GM12878 (cell line): Measurements from ENCODE around the gene TRAF3. TPM values are rescaled to one million over a fixed set of nuclear protein-coding genes. Genes with fewer than 3 reads are reported as not detected.

ENCODE experiments used
- ATAC-seq: fragments of 200-7000 bp; cut with Tn5 transposase; 3 replicates; pipeline ENCODE4 v1.9.1; 2020; ENCODE audit warnings: mild to moderate bottlenecking, moderate library complexity
- BruUV-seq: library from RNA; stranded (reverse); fragments of 400-500 nt; replicated peaks from 2 replicates; lab custom pipeline; 2021; lab: Mats Ljungman, UMichigan
- CTCF ChIA-PET: fragments of 300-600 bp; sonication (Branson Sonifier 250); formaldehyde crosslinking; extraction: SDS; loops from one replicate; lab custom pipeline; 2021; ENCODE audit warnings: inconsistent platforms; lab: Yijun Ruan, JAX
- POLR2A ChIA-PET: fragments of 350-600 bp; formaldehyde crosslinking; extraction: SDS; loops from one replicate; lab custom pipeline; 2021; ENCODE audit warnings: inconsistent platforms; lab: Charles Lee
- RAD21 ChIA-PET: fragments of 300-600 bp; sonication (Branson Sonifier 250); formaldehyde crosslinking; loops from one replicate; lab custom pipeline; 2023; ENCODE audit warnings: antibody characterized with exemption; ENCODE audit not compliant: unreplicated experiment; lab: Charles Lee
- SMC1A ChIA-PET: fragments of 300-600 bp; sonication (Branson Sonifier 250); formaldehyde crosslinking; loops from one replicate; lab custom pipeline; 2023; ENCODE audit not compliant: unreplicated experiment, uncharacterized antibody; lab: Charles Lee
- DNase-seq: peaks from one replicate; pipeline ENCODE4 v3.0.0-alpha.2; 2011; ENCODE audit warnings: low read depth, low spot score
- FAIRE-seq: peaks from 3 replicates; lab custom pipeline; 2011; peaks lifted over from hg19 to GRCh38; lab: Jason Lieb, UNC
- H2AFZ ChIP-seq: 2 replicates; pipeline ENCODE4 v1.6.0; 2011; ENCODE audit warnings: low read depth, low read length, control low read depth; ENCODE audit not compliant: control insufficient read depth
- H3K27ac ChIP-seq: 2 replicates; pipeline ENCODE4 v1.5.1; 2011; ENCODE audit warnings: control low read depth; ENCODE audit not compliant: control insufficient read depth, insufficient read depth
- H3K27me3 ChIP-seq, 2 experiments: replicated peaks in 1 of 2; 2 replicates each; pipeline versions ENCODE4 v1.6.0 to v1.6.1; 2011; ENCODE audit warnings: low read length in 1 of 2; ENCODE audit not compliant: control insufficient read depth in 2 of 2, insufficient read depth in 2 of 2
- H3K36me3 ChIP-seq, 2 experiments: 2 replicates each; pipeline ENCODE4 v1.5.1; 2011; ENCODE audit warnings: low read length in 1 of 2; ENCODE audit not compliant: control insufficient read depth in 2 of 2, insufficient read depth in 2 of 2
- H3K4me1 ChIP-seq: 2 replicates; pipeline ENCODE4 v1.6.1; 2011; ENCODE audit warnings: mild to moderate bottlenecking, low read length, moderate library complexity, mixed read lengths; ENCODE audit not compliant: control insufficient read depth, insufficient read depth
- H3K4me2 ChIP-seq: 2 replicates; pipeline ENCODE4 v1.6.0; 2011; ENCODE audit warnings: control low read depth; ENCODE audit not compliant: control insufficient read depth, insufficient read depth
- H3K4me3 ChIP-seq: fragments of 200-600 bp; sonication (generic); 2 replicates; pipeline ENCODE4 v1.5.1; 2016
- H3K79me2 ChIP-seq: 2 replicates; pipeline ENCODE4 v1.6.0; 2011; ENCODE audit warnings: low read length; ENCODE audit not compliant: control insufficient read depth, insufficient read depth
- H3K9ac ChIP-seq: 2 replicates; pipeline ENCODE4 v1.8.0; 2011; ENCODE audit warnings: low read length, control low read depth, mixed read lengths; ENCODE audit not compliant: control insufficient read depth, insufficient read depth
- H3K9me3 ChIP-seq: replicated peaks from 3 replicates; pipeline ENCODE4 v1.5.1; 2011; ENCODE audit warnings: mild to moderate bottlenecking, low read length; ENCODE audit not compliant: control insufficient read depth, insufficient read depth
- H4K20me1 ChIP-seq: 2 replicates; pipeline ENCODE4 v1.6.0; 2011; ENCODE audit not compliant: control insufficient read depth, insufficient read depth
- CREM ChIP-seq: IDR thresholded peaks from 2 replicates; pipeline ENCODE4 v1.6.1; 2014; ENCODE audit warnings: antibody characterized with exemption, low read depth
- E4F1 ChIP-seq: fragments of 450-650 bp; IDR thresholded peaks from 2 replicates; pipeline ENCODE4 v1.6.1; 2018; ENCODE audit warnings: borderline replicate concordance, mild to moderate bottlenecking; ENCODE audit not compliant: partially characterized antibody
- FOXK2 ChIP-seq: fragments of 450-650 bp; IDR thresholded peaks from 2 replicates; pipeline ENCODE4 v1.6.1; 2017; ENCODE audit warnings: mild to moderate bottlenecking, moderate library complexity
- MLLT1 ChIP-seq: fragments of 450-650 bp; IDR thresholded peaks from 2 replicates; pipeline ENCODE4 v1.6.1; 2016; ENCODE audit warnings: mild to moderate bottlenecking
- MTA3 ChIP-seq: IDR thresholded peaks from 2 replicates; pipeline ENCODE4 v1.6.1; 2012; ENCODE audit warnings: low read length, inconsistent platforms, borderline replicate concordance
- PAX5 ChIP-seq: IDR thresholded peaks from 2 replicates; pipeline ENCODE4 v1.6.1; 2011; ENCODE audit warnings: low read depth, low read length, borderline replicate concordance
- PAX8 ChIP-seq: fragments of 450-650 bp; IDR thresholded peaks from 2 replicates; pipeline ENCODE4 v1.6.1; 2017; ENCODE audit warnings: mild to moderate bottlenecking, moderate library complexity
- PBX3 ChIP-seq: IDR thresholded peaks from 2 replicates; pipeline ENCODE4 v1.6.1; 2011; ENCODE audit warnings: mild to moderate bottlenecking, low read depth, low read length, moderate library complexity; ENCODE audit not compliant: insufficient replicate concordance
- RUNX3 ChIP-seq: IDR thresholded peaks from 2 replicates; pipeline ENCODE4 v1.6.1; 2012; ENCODE audit warnings: low read length, inconsistent platforms
- SMAD1 ChIP-seq: fragments of 450-650 bp; IDR thresholded peaks from 2 replicates; pipeline ENCODE4 v1.6.1; 2018; ENCODE audit warnings: mild to moderate bottlenecking, low read depth; ENCODE audit not compliant: partially characterized antibody
- SREBF1 ChIP-seq: IDR thresholded peaks from 2 replicates; pipeline ENCODE4 v1.6.1; 2012; ENCODE audit warnings: mild to moderate bottlenecking, low read length
- USF2 ChIP-seq: IDR thresholded peaks from 2 replicates; pipeline ENCODE4 v1.6.1; 2011; ENCODE audit warnings: low read depth, low read length, improper control_type of control experiment, borderline replicate concordance
- ZBTB40 ChIP-seq: fragments of 450-650 bp; IDR thresholded peaks from 2 replicates; pipeline ENCODE4 v1.6.1; 2016; ENCODE audit warnings: mild to moderate bottlenecking, moderate library complexity, borderline replicate concordance
- ZNF217 ChIP-seq: fragments of 450-650 bp; IDR thresholded peaks from 2 replicates; pipeline ENCODE4 v1.6.1; 2017; ENCODE audit warnings: antibody characterized with exemption, mild to moderate bottlenecking
- WGBS: methylation state at CpG from one replicate; pipeline ENCODE4 v1.1.6; 2016; ENCODE audit warnings: low lambda C conversion rate; ENCODE audit not compliant: insufficient replicate concordance, insufficient coverage; ENCODE audit errors: missing lambda C conversion rate; 5-methylcytosine and 5-hydroxymethylcytosine counted together
- in situ Hi-C: fragments of 300-500 bp; cut with MboI; formaldehyde crosslinking; loops from 9 replicates; pipeline ENCODE4 v1.14.3; 2018; ENCODE audit warnings: mixed read lengths
- intact Hi-C: fragments of 100-400 bp; cut with micrococcal nuclease; formaldehyde crosslinking; loops from one replicate; pipeline ENCODE4 v1.14.2; 2022; ENCODE audit not compliant: unreplicated experiment
- polyA plus RNA-seq, 11 experiments: library from polyadenylated mRNA; depleted of rRNA in 4 of 11; unstranded in 6 of 11; stranded (reverse) in 5 of 11; fragments of >200 nt; fragmentation: Nextera tagmentation in 4 of 11; fragmentation: Illumina TruSeq in 1 of 11; extraction: Ambion mirVana in 4 of 11; extraction: Trizol in 1 of 11; gene quantifications; 1 replicate in 1 of 11; 2 replicates in 10 of 11; pipeline versions ENCODE4 v1.2.1 to v1.2.3, GENCODE V29; 2011 to 2016; ENCODE audit warnings: inconsistent platforms in 2 of 11, missing spikeins in 2 of 11, low read depth in 1 of 11
- total RNA-seq, 4 experiments: library from RNA; depleted of rRNA in 3 of 4; stranded (reverse); fragments of >200 nt in 3 of 4; fragmentation: Illumina TruSeq in 1 of 4; extraction: Trizol in 1 of 4; gene quantifications; 2 replicates each; pipeline versions ENCODE4 v1.2.1 to v1.2.3, GENCODE V29; 2013 to 2021

Gene TRAF3
- total and polyA plus RNA-seq, 10 of the 15 experiments (the other 5 are each of a cell fraction or from before 2014, with no cell fraction given) = 3.0 to 70.1 (median 36.5) TPM

- RAD21 ChIA-PET = interaction anchor here (1.3 to 3.6 kb wide), 4 partner anchors 11 to 222 kb away, joined by 3 to 20 read pairs (median 9); no protein-coding TSS in a partner anchor
- no peak for TF ChIP-seq CREM
- TF ChIP-seq E4F1 = no peak
- TF ChIP-seq FOXK2 = no peak
- TF ChIP-seq MTA3 = no peak
- 0 out of 2 replicates have a peak, but pooled peaks have one; percentile 9 for TF ChIP-seq RUNX3
- TF ChIP-seq PAX8 = no peak
- no peak for TF ChIP-seq ZBTB40
- TF ChIP-seq PAX5 = no peak
- no peak for TF ChIP-seq MLLT1
- TF ChIP-seq USF2 = no peak
- TF ChIP-seq ZNF217 = no peak
- TF ChIP-seq SMAD1 = no peak
- no peak for TF ChIP-seq PBX3
- TF ChIP-seq SREBF1 = no peak
Observed at GRCh38 chr14:102917056-102917385, 139.8 kb downstream of the TRAF3 start.

More at GRCh38 chr14:102917056-102917385, 139.8 kb downstream of the TRAF3 start:
- no peaks in the 10 kb centered on the region for H3K27me3 ChIP-seq
- BruUV-seq = no TSS peak
- intact Hi-C loops = loop anchor here (5.0 to 10.0 kb wide), 3 partner anchors 140 to 392 kb away; partner anchors contain the start of genes RCOR1 and TRAF3
- no peaks in the 10 kb centered on the region for H3K9me3 ChIP-seq
- H3K27ac ChIP-seq = no peak overlapping the region
- DNase-seq (no peak), ATAC-seq (peak; percentile 12), FAIRE-seq (no peak)
- POLR2A ChIA-PET = interaction anchor here (0.5 to 1.2 kb wide), 2 partner anchors 12 to 438 kb away, joined by 3 to 4 read pairs; no protein-coding TSS in a partner anchor
- WGBS = 48% methylated on average over 6 of the region's 6 CpGs
- in situ Hi-C loops = no loop called here
- peaks cover 22% of the 10 kb centered on the region for H3K4me1 ChIP-seq
- no peak overlapping the region for H3K9ac ChIP-seq
- H4K20me1 ChIP-seq = no peaks in the 10 kb centered on the region
- no peaks in the 10 kb centered on the region for H3K79me2 ChIP-seq
- H3K4me3 ChIP-seq = no peak overlapping the region
- no peak overlapping the region for H2AFZ ChIP-seq
- SMC1A ChIA-PET = interaction anchor here (1.1 to 5.4 kb wide), 2 partner anchors 222 to 226 kb away, joined by 3 to 52 read pairs; no protein-coding TSS in a partner anchor
- CTCF ChIA-PET = interaction anchor here (1.0 to 4.5 kb wide), 7 partner anchors 14 to 393 kb away, joined by 4 to 47 read pairs (median 7); no protein-coding TSS in a partner anchor
- H3K4me2 ChIP-seq = no peak overlapping the region; the same call in 1 of the 2 replicates
- H3K36me3 ChIP-seq = no peaks in the 10 kb centered on the region; a peak in 2 of 4 replicates
